GM21576 (cell line): ENCODE data around the gene CACNA1C.
"Not testable (repeated sequence)": the region's sequence is repeated elsewhere in the genome, so short reads cannot be mapped to it uniquely, and the experiment has no call there.

Experiments
- ATAC-seq: cut with Tn5 transposase; IDR thresholded peaks from one replicate; pipeline ENCODE4 v1.9.1; 2021; ENCODE audit warnings: mild to moderate bottlenecking, moderate library complexity; ENCODE audit not compliant: unreplicated experiment

The CACNA1C gene

DNA sequence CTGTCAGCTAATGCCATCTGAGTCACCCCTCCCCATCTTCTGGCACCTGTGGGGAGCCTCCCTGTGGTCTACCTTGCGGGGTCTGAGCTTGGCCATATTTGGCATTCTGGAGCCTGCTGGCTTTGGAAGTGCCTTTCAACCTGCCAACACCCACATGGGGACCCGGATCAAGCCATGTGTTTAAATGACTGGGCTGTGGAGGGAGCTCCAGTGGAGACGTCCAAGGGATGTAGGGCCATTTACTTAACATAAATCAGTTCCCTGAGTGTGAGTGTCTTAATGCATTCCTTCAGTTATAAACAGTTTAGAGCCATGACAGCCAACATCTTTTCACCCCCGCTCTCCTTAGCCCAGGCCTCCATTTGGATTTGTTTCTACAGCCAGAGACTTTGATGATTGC, 22.0 kb downstream of the CACNA1C start:
- no peak for ATAC-seq

GRCh38 chr12:2075508-2076195, 22.9 kb downstream of the CACNA1C start:
- no peak for ATAC-seq

GRCh38 chr12:2076196-2076570, 23.4 kb downstream of the CACNA1C start:
- no peak for ATAC-seq

DNA sequence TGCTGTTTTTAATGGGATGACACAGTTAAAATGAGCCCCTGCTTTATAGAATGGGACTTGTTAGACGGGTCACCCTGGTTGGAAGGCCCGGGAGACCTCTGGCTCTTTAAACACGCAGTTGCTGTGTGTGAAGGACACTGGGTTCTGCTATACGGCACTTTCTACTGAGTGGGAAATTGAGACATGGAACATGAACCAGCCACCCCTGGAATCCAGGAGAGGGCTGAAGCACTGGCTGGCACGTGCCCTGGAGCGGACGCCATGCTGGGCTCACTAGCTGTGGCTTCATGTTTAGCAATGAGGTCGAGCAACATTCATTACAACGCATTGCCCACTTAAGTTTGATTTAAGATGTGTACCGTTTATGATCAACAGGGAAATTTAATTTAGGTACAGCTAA, 23.9 kb downstream of the CACNA1C start:
- ATAC-seq: no peak

DNA sequence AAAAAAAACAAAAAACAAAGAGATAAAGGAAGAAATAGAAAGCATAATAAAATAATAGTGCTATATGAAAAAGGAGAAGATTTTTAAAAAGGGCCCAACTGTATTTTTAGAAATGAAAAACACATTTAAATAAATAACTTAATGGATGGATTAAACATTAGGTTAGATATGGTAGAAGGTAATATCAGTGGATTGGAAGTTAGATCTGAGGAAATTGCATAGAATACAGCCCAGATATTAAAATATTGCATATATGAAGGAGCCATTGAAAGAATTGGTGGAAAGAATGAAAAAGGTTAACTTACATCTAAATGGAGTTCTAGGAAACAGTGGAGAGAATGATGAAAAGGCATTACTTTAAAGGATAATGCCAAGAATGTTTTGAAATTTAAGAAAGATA, 27.8 kb downstream of the CACNA1C start:
- ATAC-seq: no peak

GRCh38 chr12:2082321-2082720, 29.5 kb downstream of the CACNA1C start:
- no peak for ATAC-seq

DNA sequence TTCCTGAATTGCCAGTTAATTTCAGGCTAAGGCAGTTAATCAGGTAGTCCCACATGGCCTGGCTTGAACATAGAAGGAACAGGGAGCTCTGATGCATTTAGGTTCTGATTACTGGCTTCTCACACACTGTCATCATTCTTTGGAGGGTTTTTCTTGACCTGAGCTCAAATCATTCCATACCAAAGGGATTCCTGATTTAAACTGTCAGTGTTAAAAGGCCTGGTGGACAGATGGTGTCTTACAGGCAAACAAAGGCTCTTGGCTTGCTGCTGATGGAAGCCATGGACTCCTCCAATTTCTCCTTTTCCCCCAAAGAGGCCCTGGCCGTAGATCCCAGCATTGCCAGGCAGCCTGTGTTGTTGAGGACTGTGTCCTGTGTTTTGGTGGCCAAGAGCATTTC, 30.2 kb downstream of the CACNA1C start:
- ATAC-seq: no peak

DNA sequence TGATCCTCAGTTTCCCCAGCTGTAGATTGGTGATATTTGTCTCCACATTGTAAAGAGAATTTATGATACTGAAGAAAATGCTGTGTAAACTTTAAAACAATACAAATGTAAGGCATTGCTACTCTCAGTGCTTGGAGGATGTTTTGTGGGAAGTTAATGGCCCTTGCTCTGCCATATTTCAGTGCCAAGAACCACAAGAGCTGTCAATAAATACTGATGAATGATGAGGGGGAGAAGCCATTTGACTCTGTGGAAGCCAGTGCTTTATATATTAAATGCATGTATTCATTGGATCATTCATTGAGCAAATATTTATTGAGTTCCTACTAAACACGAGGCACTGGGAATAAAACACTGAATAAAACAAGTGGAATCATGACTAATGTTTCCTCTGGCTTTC, 30.8 kb downstream of the CACNA1C start:
- no peak for ATAC-seq

DNA sequence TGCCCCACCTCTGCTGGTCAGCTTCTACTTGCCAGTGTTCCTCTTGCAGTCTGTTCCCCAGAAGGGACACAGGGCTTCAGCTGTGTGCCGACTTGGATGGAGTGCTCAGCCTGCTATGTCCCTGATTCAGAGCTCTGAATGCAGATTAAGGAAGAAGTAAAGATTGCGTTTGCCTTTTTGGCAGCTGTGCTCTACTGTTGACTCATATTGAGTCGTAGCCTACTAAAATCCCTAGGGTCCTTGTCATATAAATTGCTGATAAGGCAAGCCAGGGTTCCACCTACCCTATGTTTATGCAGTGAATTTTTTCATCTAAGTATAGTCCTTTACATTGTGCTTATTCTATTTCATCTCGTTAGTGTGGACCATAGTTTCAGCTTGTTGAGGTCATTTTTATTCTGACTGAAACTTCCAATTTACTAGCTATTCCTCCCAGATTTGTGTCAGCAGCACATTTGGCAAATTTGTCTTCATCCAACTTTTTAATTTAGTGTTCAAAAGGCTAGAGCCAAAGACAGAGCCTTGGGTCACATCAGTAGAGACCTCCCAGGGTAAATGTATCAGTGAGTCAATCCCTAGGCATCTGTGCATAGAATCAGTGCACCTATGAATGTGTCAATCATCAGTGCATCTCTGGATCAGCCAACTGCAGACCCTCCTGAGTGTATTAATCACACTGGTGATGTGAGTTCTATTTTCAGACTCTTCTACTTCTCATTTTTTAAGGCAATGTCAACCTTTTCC, 31.9 kb downstream of the CACNA1C start:
- ATAC-seq: no peak

DNA sequence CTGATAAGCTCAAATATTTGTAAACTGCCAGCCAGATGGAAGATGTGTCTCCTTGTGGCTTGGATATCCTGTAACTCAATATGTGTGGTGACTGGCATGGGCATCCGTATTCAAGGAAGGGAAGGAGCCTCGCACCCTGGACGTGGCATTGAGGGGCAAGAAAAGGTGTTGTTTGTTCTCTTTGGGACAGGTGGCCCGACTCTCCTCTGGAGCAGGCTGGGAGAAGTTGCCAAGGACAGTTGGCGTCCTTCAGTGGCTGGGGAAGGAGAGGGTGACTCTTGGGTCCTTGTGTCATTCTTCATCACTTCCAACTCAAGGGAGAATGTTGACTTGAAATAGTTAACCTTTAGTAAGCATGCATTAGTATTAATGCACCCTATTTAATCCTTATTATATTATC, 39.6 kb downstream of the CACNA1C start:
- no peak for ATAC-seq

DNA sequence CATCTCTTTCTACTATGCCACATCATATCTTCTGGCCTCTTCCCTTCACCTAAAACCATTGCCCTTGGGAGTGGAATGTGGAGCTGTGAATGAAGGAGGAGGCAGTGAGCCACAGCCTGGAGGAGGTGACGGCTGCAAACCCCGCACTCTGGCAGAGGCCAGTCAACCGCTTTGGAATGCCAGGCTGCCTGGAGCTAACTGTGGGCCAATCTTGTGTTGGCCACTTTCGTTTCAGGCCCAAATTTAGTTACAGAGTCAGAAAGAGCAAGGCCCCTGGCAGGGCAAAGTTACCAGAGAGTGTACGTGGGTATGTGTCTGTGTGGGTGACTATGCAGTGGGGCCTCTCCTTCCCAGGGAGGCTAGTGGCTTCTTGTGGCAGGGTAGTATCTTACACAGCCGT, 40.1 kb downstream of the CACNA1C start:
- no peak for ATAC-seq

DNA sequence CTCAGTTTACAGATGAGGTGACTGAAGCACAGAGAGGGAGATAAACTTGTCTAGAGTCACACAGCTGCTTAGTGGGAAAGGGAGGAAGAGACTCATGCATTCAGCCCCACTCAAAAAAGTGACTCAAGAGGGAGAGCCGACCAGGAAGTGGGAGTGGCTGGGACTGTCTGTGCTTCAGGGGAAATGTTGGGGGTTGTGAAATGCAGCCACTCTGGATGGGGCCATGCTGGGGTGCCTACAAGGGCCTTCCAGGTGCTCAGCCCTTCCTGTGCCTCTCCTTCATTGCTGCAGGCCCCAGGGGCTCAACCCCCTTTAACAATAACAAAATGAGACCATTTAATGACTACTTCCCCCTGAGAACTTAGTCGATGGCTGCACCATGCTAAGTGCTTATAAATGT, 41.8 kb downstream of the CACNA1C start:
- ATAC-seq: no peak

DNA sequence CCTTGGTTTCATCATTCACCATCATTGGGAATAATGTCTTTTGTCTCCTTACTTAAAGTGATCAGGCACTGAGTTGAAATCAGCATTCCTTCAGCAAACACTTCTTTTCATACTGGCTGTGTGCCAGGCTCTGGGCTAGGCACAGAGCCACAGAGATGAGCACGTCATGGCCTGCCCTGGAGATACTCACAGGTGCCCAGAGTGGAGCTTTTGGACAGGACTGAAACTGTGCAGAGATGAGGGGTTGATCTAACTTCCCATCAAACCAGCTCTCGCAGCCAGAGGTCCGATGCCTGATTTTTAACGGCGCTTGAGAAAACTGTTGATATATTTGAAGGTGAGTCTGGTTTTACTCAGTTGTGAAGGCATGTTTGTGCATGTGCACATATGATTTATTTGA, 43.1 kb downstream of the CACNA1C start:
- no peak for ATAC-seq

- ATAC-seq: no peak
These were observed 44.8 kb downstream of the CACNA1C start for GRCh38 chr12:2097617-2098016.

- no peak for ATAC-seq
These were observed 46.1 kb downstream of the CACNA1C start for GRCh38 chr12:2098852-2099251.

DNA sequence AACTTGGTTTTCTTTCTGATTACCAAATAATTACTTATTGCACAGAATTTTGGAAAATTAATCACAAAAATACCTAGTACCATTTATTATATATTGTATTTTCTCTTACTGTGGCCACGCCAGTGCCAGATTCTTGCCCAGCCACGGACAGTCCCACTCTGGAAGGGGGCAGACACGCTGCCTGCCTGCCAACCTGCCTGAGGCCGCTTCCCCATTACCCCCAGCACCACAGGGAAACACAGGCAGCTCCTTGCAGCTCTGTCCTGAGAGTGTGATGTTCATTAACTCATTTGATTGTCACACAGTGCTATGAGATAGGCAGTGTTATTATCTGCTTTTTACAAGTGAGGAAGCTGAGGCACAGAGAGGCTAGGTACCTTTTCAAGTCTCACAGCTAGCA, 46.8 kb downstream of the CACNA1C start:
- ATAC-seq: no peak

DNA sequence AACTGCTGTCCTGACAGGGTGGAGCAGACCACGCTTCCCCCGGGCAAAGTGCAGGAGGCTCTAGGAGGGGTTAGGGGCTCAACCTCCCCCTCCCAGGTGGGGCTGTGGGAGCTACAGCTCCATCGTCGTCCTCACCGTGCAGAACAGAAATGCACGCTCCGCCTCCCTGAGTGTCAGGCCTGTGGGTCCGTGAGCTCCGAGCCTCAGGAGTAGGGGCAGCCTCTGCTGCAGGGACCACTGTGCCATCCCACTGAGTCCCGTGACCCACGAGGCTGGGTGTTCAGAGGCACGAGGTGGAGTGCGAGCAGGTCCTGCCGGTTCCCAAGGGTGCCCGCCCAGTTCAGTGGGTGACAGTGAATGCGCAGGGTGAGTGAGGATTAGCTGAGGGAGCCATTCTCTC, 48.6 kb downstream of the CACNA1C start:
- no peak for ATAC-seq

DNA sequence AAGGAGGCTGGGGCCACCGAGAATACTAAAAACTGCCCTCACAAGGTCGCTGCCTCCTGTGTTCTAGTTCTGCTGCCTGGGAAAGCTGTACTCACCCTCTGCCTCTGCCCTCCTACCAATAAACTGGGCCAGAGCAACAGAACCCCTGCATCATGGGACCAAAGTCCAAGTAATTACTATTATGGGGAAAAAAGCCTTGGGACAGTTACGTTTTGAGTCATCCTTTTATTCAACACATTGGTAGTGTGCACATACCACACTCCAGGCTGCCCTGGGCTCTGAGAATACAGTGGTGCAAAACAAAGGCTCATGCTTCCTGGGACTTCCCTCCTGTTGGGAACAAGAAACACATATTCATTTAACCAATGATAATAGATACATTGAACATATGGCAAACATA, 49.0 kb downstream of the CACNA1C start:
- ATAC-seq: no peak

GRCh38 chr12:2102736-2103135, 49.9 kb downstream of the CACNA1C start:
- not testable (repeated sequence) for ATAC-seq

DNA sequence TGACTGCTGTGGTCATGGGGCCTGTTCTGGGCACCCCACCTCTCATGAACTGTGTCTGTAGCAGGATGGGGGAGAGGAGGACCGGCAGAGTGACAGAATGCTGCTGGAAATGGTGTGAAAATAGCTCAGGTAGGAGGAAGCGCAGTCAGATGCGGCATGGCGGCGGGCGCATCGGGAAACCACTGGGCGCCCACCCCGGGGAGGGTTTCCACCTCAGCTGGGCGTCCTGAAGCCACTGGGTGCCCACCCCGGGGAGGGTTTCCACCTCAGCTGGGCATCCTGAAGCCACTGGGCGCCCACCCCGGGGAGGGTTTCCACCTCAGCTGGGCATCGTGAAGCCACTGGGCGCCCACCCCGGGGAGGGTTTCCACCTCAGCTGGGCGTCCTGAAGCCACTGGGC, 52.6 kb downstream of the CACNA1C start:
- ATAC-seq: not testable (repeated sequence)

- ATAC-seq: no peak
These were observed 55.4 kb downstream of the CACNA1C start for GRCh38 chr12:2108166-2108565.

- ATAC-seq: no peak
These were observed 56.3 kb downstream of the CACNA1C start for GRCh38 chr12:2108975-2109671.
